ENCODE data around the gene F11R.
"Not testable (repeated sequence)": the region's sequence is repeated elsewhere in the genome, so short reads cannot be mapped to it uniquely, and the experiment has no call there.

Gene F11R

GRCh38 chr1:161001525-161001924 lies 19.4 kb downstream of the F11R start:
- CTCF ChIA-PET, result no interaction called here
- TF ChIP-seq CTCF (conservative IDR thresholded peaks at IDR 0.05; ENCODE audit: low read depth), result no peak
- H3K27ac ChIP-seq, result no peak overlapping the region
- DNase-seq (ENCODE audit: low spot score), result no peak
- POLR2A ChIA-PET (ENCODE audit: low non-redundant PET), result no interaction called here

- no peak for TF ChIP-seq CTCF (conservative IDR thresholded peaks at IDR 0.05; ENCODE audit: low read depth)
- ChIA-PET CTCF (interaction anchor here (0.6 kb wide), 1 partner anchor 273 kb away, joined by 4 read pairs; no protein-coding TSS in a partner anchor), POLR2A (ENCODE audit: low non-redundant PET) (no interaction called here)
- no peak for DNase-seq (ENCODE audit: low spot score)
- no peak overlapping the region for H3K27ac ChIP-seq
Measured at GRCh38 chr1:161000736-161001480, 20.0 kb downstream of the F11R start.

GRCh38 chr1:160999376-160999775 lies 21.6 kb downstream of the F11R start:
- H3K27ac ChIP-seq, result peak overlapping the region; percentile 16
- DNase-seq (ENCODE audit: low spot score), result no peak
- CTCF ChIA-PET, result no interaction called here
- no peak for TF ChIP-seq CTCF (conservative IDR thresholded peaks at IDR 0.05; ENCODE audit: low read depth)
- POLR2A ChIA-PET (ENCODE audit: low non-redundant PET), result interaction anchor here (2.2 kb wide), 1 partner anchor 21 kb away, joined by 5 read pairs; the partner anchor contains the start of gene F11R

- CTCF ChIA-PET, result interaction anchor here (0.5 to 1.3 kb wide), 13 partner anchors 8 to 442 kb away, joined by 3 to 12 read pairs (median 3); partner anchors contain the start of genes F11R and KLHDC9
- peak overlapping the region; percentile 33; the same call in 1 of the 2 replicates for H3K27ac ChIP-seq
Measured at GRCh38 chr1:160997323-160998038, 23.5 kb downstream of the F11R start.

GRCh38 chr1:160996178-160996577 lies 24.8 kb downstream of the F11R start:
- ChIA-PET CTCF (interaction anchor here (1.1 kb wide), 1 partner anchor 394 kb away, joined by 3 read pairs; no protein-coding TSS in a partner anchor), POLR2A (ENCODE audit: low non-redundant PET) (no interaction called here)
- peak; percentile 82 for DNase-seq (ENCODE audit: low spot score)
- no peak for TF ChIP-seq CTCF (conservative IDR thresholded peaks at IDR 0.05; ENCODE audit: low read depth)
- peak overlapping the region; percentile 35; the same call in 1 of the 2 replicates for H3K27ac ChIP-seq

More at GRCh38 chr1:160997323-160998038, 23.5 kb downstream of the F11R start:
- peak; percentile 57 for DNase-seq (ENCODE audit: low spot score)
- POLR2A ChIA-PET (ENCODE audit: low non-redundant PET), result interaction anchor here (0.9 to 2.2 kb wide), 4 partner anchors 23 to 168 kb away, joined by 3 to 5 read pairs (median 4); partner anchors contain the start of genes F11R and TSTD1
- peak; percentile 67 for TF ChIP-seq CTCF (conservative IDR thresholded peaks at IDR 0.05; ENCODE audit: low read depth)

- no peak overlapping the region for H3K27ac ChIP-seq
- ChIA-PET CTCF (interaction anchor here (0.6 to 0.7 kb wide), 2 partner anchors 40 to 44 kb away, joined by 3 to 5 read pairs; no protein-coding TSS in a partner anchor), POLR2A (ENCODE audit: low non-redundant PET) (no interaction called here)
- TF ChIP-seq CTCF (conservative IDR thresholded peaks at IDR 0.05; ENCODE audit: low read depth), result peak; percentile 41
- DNase-seq (ENCODE audit: low spot score), result peak; percentile 36
Measured at GRCh38 chr1:160993544-160994193, 27.3 kb downstream of the F11R start.

- POLR2A ChIA-PET (ENCODE audit: low non-redundant PET); DNase-seq (ENCODE audit: low spot score); H3K27ac ChIP-seq: not testable (repeated sequence)
- CTCF ChIA-PET, result interaction anchor here (0.6 to 0.8 kb wide), 2 partner anchors 29 to 104 kb away, joined by 3 to 5 read pairs; partner anchors contain the start of gene F11R
Measured at GRCh38 chr1:160992036-160992435, 28.9 kb downstream of the F11R start.
